Astrocyte (in vitro differentiated cells and primary cell): Measurements from ENCODE around the gene TULP4. TPM values are rescaled to one million over a fixed set of nuclear protein-coding genes. Genes with fewer than 3 reads are reported as not detected.
"Not testable (repeated sequence)": the region's sequence is repeated elsewhere in the genome, so short reads cannot be mapped to it uniquely, and the experiment has no call there.

Experiments used
- DNase-seq: peaks from one replicate; pipeline ENCODE4 v3.0.0-alpha.2; 2010; ENCODE audit warnings: low read depth
- FAIRE-seq: peaks from 2 replicates; lab custom pipeline; 2011; peaks lifted over from hg19 to GRCh38; lab: Jason Lieb, UNC
- H2AFZ ChIP-seq: 2 replicates; pipeline ENCODE4 v1.6.0; 2012; ENCODE audit warnings: low read depth, low read length, inconsistent platforms
- H3K27ac ChIP-seq: 2 replicates; pipeline ENCODE4 v1.5.1; 2011; ENCODE audit warnings: low read depth, low read length, inconsistent platforms
- H3K27me3 ChIP-seq: 2 replicates; pipeline ENCODE4 v1.6.0; 2011; ENCODE audit warnings: low read length, inconsistent platforms; ENCODE audit not compliant: insufficient read depth
- H3K36me3 ChIP-seq: 2 replicates; pipeline ENCODE4 v1.5.1; 2011; ENCODE audit warnings: low read length, inconsistent platforms; ENCODE audit not compliant: insufficient read depth
- H3K4me1 ChIP-seq: 2 replicates; pipeline ENCODE4 v1.5.1; 2011; ENCODE audit warnings: low read length, inconsistent platforms; ENCODE audit not compliant: insufficient read depth
- H3K4me2 ChIP-seq: 2 replicates; pipeline ENCODE4 v1.6.0; 2012; ENCODE audit warnings: low read length, inconsistent platforms
- H3K4me3 ChIP-seq: 2 replicates; pipeline ENCODE4 v1.5.1; 2011; ENCODE audit warnings: low read depth, mild to moderate bottlenecking, low read length, inconsistent platforms; ENCODE audit not compliant: insufficient read depth
- H3K79me2 ChIP-seq: 2 replicates; pipeline ENCODE4 v1.6.0; 2012; ENCODE audit warnings: mild to moderate bottlenecking, low read length, inconsistent platforms; ENCODE audit not compliant: insufficient read depth
- H3K9ac ChIP-seq: 2 replicates; pipeline ENCODE4 v1.6.0; 2012; ENCODE audit warnings: mild to moderate bottlenecking, low read length, inconsistent platforms
- H3K9me3 ChIP-seq: 2 replicates; pipeline ENCODE4 v1.5.1; 2012; ENCODE audit warnings: low read depth, mild to moderate bottlenecking, low read length, inconsistent platforms; ENCODE audit not compliant: insufficient read depth
- H4K20me1 ChIP-seq: 2 replicates; pipeline ENCODE4 v1.6.0; 2012; ENCODE audit warnings: low read length, inconsistent platforms; ENCODE audit not compliant: insufficient read depth
- H3K27ac Mint-ChIP-seq: one replicate; pipeline ENCODE4 v1.8.0; 2021; ENCODE audit warnings: mild to moderate bottlenecking, mixed read lengths; ENCODE audit not compliant: unreplicated experiment
- H3K27me3 Mint-ChIP-seq: one replicate; pipeline ENCODE4 v1.8.0; 2021; ENCODE audit warnings: low read depth, mixed read lengths; ENCODE audit not compliant: unreplicated experiment
- H3K36me3 Mint-ChIP-seq: one replicate; pipeline ENCODE4 v1.8.0; 2021; ENCODE audit warnings: low read depth, mixed read lengths; ENCODE audit not compliant: unreplicated experiment
- H3K4me1 Mint-ChIP-seq: one replicate; pipeline ENCODE4 v1.8.0; 2021; ENCODE audit warnings: low read depth, mixed read lengths; ENCODE audit not compliant: unreplicated experiment
- H3K4me3 Mint-ChIP-seq: one replicate; pipeline ENCODE4 v1.8.0; 2021; ENCODE audit warnings: mild to moderate bottlenecking, moderate library complexity, mixed read lengths; ENCODE audit not compliant: unreplicated experiment
- H3K9me3 Mint-ChIP-seq: one replicate; pipeline ENCODE4 v1.8.0; 2021; ENCODE audit warnings: mild to moderate bottlenecking, mixed read lengths; ENCODE audit not compliant: unreplicated experiment
- EZH2 ChIP-seq: IDR thresholded peaks from 2 replicates; pipeline ENCODE4 v1.6.1; 2012; ENCODE audit warnings: mild to moderate bottlenecking, low read length, inconsistent platforms; ENCODE audit not compliant: insufficient read depth
- total RNA-seq: library from RNA; stranded (reverse); gene quantifications from 2 replicates; pipeline ENCODE4 v1.2.1, GENCODE V29; 2021
- TF ChIP-seq, protein P1 (sequence below): IDR thresholded peaks from 2 replicates; pipeline ENCODE4 v1.5.1; 2011; ENCODE audit warnings: low read depth, mild to moderate bottlenecking, inconsistent platforms, low read length, moderate library complexity; ENCODE audit not compliant: insufficient read depth

Gene TULP4
- total RNA-seq, 1 donor from 2014 or later, result 91.2 TPM

DNA sequence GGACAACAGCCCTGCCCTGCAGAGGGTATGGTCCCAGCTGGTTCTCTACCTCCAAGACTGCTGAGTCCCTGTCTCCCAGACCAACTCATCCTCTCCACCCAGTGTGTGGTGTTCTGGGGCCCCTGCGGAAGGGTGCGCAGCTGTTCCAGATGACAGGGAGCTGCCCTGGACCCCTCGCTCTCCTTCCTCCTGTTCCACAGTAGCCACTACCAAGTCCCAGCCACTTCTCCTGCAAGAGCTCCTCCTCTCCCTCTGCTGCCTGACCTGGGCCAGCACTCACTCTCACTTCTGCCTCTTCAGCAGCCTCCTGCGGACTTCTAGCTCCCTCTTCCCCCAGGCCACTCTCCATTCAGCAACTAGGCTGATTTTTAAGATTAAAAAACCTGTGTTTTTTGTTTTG is 207.5 kb downstream of the TULP4 start:
- H3K79me2 ChIP-seq, result no peaks in the 10 kb centered on the region
- H3K36me3 Mint-ChIP-seq, result peaks cover 12% of the 10 kb centered on the region
- H3K4me1 Mint-ChIP-seq, result peaks cover 10% of the 10 kb centered on the region
- H4K20me1 ChIP-seq, result no peaks in the 10 kb centered on the region
- no peaks in the 10 kb centered on the region for H3K27me3 ChIP-seq
- H3K4me3 ChIP-seq, result no peak overlapping the region
- DNase-seq (no peak), FAIRE-seq (no peak)
- TF ChIP-seq, protein P1, sequence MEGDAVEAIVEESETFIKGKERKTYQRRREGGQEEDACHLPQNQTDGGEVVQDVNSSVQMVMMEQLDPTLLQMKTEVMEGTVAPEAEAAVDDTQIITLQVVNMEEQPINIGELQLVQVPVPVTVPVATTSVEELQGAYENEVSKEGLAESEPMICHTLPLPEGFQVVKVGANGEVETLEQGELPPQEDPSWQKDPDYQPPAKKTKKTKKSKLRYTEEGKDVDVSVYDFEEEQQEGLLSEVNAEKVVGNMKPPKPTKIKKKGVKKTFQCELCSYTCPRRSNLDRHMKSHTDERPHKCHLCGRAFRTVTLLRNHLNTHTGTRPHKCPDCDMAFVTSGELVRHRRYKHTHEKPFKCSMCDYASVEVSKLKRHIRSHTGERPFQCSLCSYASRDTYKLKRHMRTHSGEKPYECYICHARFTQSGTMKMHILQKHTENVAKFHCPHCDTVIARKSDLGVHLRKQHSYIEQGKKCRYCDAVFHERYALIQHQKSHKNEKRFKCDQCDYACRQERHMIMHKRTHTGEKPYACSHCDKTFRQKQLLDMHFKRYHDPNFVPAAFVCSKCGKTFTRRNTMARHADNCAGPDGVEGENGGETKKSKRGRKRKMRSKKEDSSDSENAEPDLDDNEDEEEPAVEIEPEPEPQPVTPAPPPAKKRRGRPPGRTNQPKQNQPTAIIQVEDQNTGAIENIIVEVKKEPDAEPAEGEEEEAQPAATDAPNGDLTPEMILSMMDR, result no peak
- no peak for TF ChIP-seq EZH2
- H3K4me3 Mint-ChIP-seq, result no peak overlapping the region
- H3K27me3 Mint-ChIP-seq, result peaks cover 15% of the 10 kb centered on the region
- no peak overlapping the region for H3K4me2 ChIP-seq
- no peak overlapping the region for H3K27ac Mint-ChIP-seq
- no peak overlapping the region for H3K27ac ChIP-seq
- peaks cover 10% of the 10 kb centered on the region for H3K9me3 Mint-ChIP-seq
- peaks cover 2% of the 10 kb centered on the region for H3K9me3 ChIP-seq
- H3K9ac ChIP-seq, result no peak overlapping the region
- no peak overlapping the region for H2AFZ ChIP-seq
- no peaks in the 10 kb centered on the region for H3K36me3 ChIP-seq
- H3K4me1 ChIP-seq, result peaks cover 11% of the 10 kb centered on the region

DNA sequence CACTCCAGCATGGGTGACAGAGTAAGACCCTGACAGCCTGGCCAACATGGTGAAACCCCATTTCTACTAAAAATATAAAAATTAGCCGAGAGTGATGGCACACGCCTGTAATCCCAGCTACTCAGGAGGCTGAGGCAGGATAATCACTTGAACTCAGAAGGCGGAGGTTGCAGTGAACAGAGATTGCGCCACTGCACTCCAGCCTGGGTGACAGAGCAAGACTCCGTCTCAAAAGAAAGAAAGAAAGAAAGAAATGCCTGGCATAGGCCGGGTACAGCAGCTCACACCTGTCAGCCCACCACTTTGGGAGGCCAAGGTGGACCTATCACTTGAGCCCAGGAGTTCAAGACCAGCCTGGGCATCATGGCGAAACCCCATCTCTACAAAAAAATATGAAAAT is 208.7 kb downstream of the TULP4 start:
- not testable (repeated sequence) for H3K9ac ChIP-seq, FAIRE-seq, H3K4me1 Mint-ChIP-seq, H4K20me1 ChIP-seq, H3K4me2 ChIP-seq, H3K27ac ChIP-seq, H3K27ac Mint-ChIP-seq, H2AFZ ChIP-seq, H3K4me3 ChIP-seq, DNase-seq, H3K4me3 Mint-ChIP-seq, H3K27me3 ChIP-seq, H3K9me3 Mint-ChIP-seq, H3K79me2 ChIP-seq, H3K9me3 ChIP-seq, H3K36me3 ChIP-seq
- H3K27me3 Mint-ChIP-seq, result peaks cover 13% of the 10 kb centered on the region
- peaks cover 10% of the 10 kb centered on the region for H3K36me3 Mint-ChIP-seq
- peaks cover 11% of the 10 kb centered on the region for H3K4me1 ChIP-seq

DNA sequence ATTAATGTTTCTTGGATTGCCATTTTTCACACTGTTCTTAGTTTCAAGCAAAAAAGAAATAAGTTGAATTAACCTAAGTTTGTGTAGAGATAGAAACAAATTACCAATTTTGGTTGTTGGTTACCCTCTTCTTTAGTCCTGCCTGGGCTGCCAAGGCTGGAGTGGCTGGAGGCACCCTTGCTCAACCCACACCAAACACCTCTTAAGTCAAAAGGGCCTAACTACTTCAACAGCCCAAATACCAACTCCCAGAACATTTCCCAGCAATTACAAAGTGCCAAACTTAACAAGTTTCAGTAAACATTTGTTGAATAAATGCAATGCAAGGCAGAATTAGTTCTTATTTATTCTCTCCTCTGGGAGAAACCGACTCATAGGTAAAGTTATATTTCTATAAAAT is 209.5 kb downstream of the TULP4 start:
- Mint-ChIP-seq H3K36me3 (peaks cover 10% of the 10 kb centered on the region), H3K4me3 (no peak overlapping the region), H3K27me3 (peaks cover 19% of the 10 kb centered on the region), H3K27ac (no peak overlapping the region), H3K9me3 (peaks cover 13% of the 10 kb centered on the region), H3K4me1 (peaks cover 10% of the 10 kb centered on the region)
- H4K20me1 ChIP-seq, result no peaks in the 10 kb centered on the region
- no peaks in the 10 kb centered on the region for H3K27me3 ChIP-seq
- no peak for FAIRE-seq
- no peak overlapping the region for H3K4me3 ChIP-seq
- no peaks in the 10 kb centered on the region for H3K36me3 ChIP-seq
- no peak overlapping the region for H3K4me2 ChIP-seq
- H3K27ac ChIP-seq, result no peak overlapping the region
- TF ChIP-seq EZH2, result no peak
- TF ChIP-seq, protein P1, result no peak
- DNase-seq, result no peak
- peaks cover 11% of the 10 kb centered on the region for H3K4me1 ChIP-seq
- no peaks in the 10 kb centered on the region for H3K79me2 ChIP-seq
- peaks cover 2% of the 10 kb centered on the region for H3K9me3 ChIP-seq
- H2AFZ ChIP-seq, result no peak overlapping the region
- no peak overlapping the region for H3K9ac ChIP-seq
